ENCODE data around the gene RSPRY1.

The RSPRY1 gene

GRCh38 chr16:57152096-57153093 is 33.7 kb upstream of the RSPRY1 start:
- no peak for DNase-seq

GRCh38 chr16:57153841-57154240 is 32.3 kb upstream of the RSPRY1 start:
- DNase-seq, result no peak

DNA sequence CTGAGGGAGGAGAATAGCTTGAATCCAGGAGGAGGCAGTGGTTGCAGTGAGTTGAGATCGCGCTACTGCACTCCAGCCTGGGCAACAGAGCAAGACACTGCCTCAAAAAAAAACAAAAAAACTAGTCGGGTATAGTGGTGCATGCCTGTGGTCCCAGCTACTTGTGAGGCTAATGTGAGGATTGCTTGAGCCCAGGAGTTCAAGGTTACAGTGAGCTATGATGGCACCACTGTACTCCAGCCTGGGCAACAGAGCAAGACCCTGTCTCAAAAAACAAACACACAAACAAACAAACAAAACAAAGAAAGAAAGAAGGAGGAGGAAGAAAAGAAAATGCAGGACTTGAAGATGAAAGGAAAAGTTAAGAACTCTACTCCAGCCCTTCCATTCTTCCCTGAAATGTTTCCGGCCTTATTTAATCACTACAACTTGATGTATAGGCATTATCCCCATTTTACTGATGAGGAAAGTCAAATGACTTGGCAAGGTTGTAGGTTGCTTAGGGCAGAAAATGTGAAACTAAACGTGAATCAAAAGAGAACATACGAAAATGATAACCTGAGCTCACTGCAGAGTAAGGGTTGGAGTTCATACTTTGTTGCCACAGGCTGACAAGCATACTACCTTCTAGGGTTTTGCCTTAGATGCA is 30.3 kb upstream of the RSPRY1 start:
- DNase-seq, result no peak

DNA sequence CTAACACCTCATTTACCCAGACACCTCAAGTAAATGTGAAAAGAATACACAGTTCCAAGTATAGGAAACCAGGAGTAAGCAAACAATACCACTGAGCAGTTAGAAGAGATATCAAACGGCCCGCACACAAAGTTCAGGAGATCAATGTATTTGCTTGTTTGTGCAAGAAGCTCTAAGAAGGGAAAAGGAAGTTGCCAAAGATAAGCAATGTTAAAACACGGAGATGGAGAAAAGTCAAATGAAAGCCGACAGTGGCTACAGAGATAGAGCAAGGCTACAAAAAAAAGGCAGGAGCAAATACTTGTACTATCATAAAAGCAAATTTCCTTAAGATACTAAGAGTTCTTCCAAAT is 29.8 kb upstream of the RSPRY1 start:
- DNase-seq, result no peak

DNA sequence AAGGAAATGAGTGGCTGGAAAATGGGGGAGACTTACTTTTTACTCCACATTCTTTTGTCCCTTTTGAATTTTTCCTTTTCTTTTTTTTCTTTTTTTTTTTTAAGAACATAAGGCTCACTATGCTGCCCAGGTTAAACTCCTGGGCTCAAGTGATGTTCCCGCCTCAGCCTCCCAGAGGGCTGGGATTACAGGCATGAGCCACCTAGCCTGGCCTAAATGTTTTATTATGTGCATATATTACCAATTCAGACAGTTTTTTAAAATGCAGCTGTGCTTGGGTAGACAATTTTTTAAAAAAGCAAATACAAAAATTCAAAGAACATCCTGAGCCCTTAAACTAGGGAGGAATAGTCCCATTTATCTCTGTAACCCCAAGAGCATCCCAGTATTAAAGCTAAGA is 28.6 kb upstream of the RSPRY1 start:
- DNase-seq, result no peak

DNA sequence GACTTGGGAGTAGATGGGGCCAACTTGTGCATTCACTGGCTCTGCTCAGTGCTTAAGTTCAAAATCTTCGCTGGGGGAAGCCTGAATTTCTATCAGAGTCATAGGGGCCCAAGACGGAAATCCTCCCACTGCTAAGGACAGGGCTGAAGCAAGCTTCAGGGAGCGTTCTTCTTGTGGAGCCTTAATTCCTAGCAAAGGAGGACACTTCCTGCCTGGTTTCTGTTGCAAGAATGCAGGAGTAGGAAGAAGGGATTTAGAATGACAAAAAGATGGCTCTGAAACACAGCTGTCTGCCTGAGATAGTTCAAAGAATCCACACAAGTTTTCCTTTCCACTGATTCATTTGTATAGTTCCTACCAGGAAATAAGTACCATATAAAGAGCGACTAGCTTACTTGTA is 26.7 kb upstream of the RSPRY1 start:
- no peak for DNase-seq

GRCh38 chr16:57163842-57164241 is 22.3 kb upstream of the RSPRY1 start:
- no peak for DNase-seq

GRCh38 chr16:57165483-57165882 is 20.6 kb upstream of the RSPRY1 start:
- DNase-seq, result no peak

GRCh38 chr16:57165938-57166337 is 20.2 kb upstream of the RSPRY1 start:
- no peak for DNase-seq

GRCh38 chr16:57166451-57166850 is 19.7 kb upstream of the RSPRY1 start:
- no peak for DNase-seq

DNA sequence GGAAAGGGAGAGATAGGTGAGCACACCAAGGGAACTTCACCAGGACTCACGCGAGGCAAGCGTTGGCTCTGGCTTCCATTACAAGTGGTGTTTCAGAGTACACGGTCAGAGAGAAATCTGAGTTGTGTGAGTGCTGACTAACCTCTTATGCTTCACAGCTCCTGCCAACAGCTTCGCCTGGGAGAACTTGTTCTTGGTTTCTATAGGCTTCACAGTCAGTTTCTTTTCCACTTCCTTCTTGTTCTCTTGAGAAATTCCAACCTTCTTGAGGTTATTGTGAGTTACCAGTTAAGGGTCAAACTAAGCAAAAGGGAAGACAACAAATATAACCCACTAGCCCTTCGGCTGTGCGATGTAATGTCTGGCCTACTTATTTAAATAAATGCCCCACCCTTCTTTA is 19.2 kb upstream of the RSPRY1 start:
- no peak for DNase-seq

- DNase-seq, result no peak
These were observed 18.6 kb upstream of the RSPRY1 start for GRCh38 chr16:57167538-57167937.

- DNase-seq, result peak; percentile 45
These were observed 18.2 kb upstream of the RSPRY1 start for GRCh38 chr16:57167953-57168352.

- DNase-seq, result no peak
These were observed 16.8 kb upstream of the RSPRY1 start for GRCh38 chr16:57169327-57169726.

DNA sequence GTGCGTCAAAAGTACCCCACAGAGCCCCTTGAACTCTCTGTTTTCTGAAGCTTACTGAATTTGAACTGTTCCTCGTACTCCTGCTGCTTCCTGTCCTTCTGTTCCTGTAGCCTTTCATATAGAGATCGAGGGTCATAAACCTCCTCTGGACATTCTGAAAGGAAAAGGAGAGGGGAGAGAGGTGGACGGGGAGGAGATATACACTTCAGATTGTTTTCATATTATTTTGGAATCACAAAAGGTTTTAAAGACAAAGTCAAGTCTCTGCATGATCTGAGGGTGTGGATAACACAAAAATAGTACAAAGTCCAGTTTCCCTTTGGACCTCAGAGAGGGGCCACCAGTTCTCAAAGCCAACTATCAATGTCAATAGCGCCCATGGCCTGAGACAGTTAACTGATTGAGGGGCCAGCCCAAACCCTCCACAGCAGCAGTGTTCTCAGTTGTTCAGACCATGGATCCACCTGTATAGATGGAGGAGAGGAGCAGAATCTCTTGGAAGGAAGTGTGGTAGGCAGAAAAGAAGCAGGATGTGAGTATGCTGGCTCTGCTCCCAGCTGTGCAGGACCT is 13.3 kb upstream of the RSPRY1 start:
- DNase-seq, result no peak

- DNase-seq, result no peak
These were observed 10.2 kb upstream of the RSPRY1 start for GRCh38 chr16:57175896-57176295.

GRCh38 chr16:57178196-57178595 is 7.9 kb upstream of the RSPRY1 start:
- no peak for DNase-seq

DNA sequence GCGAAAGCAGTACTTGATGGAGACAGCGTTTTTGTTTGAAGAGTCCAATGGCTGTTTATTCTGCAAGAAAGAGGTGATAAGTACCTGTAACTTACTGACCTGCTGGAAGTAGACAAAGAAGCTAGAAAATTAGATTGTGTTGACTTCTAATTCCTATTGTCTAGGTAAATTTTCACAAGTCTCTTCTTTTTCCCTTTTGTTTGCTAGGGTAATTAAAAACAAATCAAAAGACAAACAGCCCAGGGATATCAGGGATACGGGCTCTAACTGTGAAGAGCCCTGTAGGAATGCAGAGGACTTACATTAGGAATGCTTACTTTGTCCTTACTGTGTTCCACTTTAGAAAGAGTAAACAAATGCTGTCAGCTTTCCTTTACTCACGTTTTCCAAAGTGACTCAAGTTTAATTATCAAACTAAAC is 7.3 kb upstream of the RSPRY1 start:
- no peak for DNase-seq

- no peak for DNase-seq
These were observed 6.8 kb upstream of the RSPRY1 start for GRCh38 chr16:57179215-57179828.

DNA sequence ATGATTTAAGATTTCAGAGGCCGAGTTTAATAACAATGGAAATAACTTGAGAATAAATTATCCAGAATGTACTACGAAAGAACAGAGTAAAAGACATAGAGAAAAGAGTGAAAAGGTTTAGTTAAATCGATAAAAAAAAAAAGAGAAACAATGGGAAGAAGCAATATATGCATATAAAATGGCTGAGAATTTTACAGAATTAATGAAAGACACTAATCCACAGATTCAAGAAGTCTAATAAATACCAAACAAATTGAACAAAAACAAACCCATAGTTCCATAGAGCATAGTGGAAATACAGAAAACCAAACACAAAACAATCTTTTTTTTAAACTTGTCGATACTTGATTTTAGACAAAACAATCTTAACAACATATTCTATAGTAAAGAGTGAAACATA is 2.0 kb upstream of the RSPRY1 start:
- DNase-seq, result no peak

- DNase-seq, result no peak
These were observed 1.2 kb upstream of the RSPRY1 start for GRCh38 chr16:57184887-57185445.

- DNase-seq, result no peak
These were observed 634 bp upstream of the RSPRY1 start for GRCh38 chr16:57185446-57185944.
